Peyer's patch (tissue), 4 donors: ENCODE results near the gene KRT4. TPM values are rescaled to one million over a fixed set of nuclear protein-coding genes. Genes with fewer than 3 reads are reported as not detected.

Experiments used
- DNase-seq, 3 donors: peaks; one replicate each; pipeline ENCODE4 v3.0.0-alpha.2; 2017 to 2019
- H3K27ac ChIP-seq, 4 donors: fragments of 200-600 bp; sonication (generic); one replicate each; pipeline ENCODE4 v1.5.1; 2016 to 2019
- H3K27me3 ChIP-seq, 2 donors: fragments of 200-600 bp; sonication (generic); one replicate each; pipeline ENCODE4 v1.5.1; 2019
- H3K36me3 ChIP-seq, 3 donors: fragments of 200-600 bp; sonication (generic); one replicate each; pipeline ENCODE4 v1.5.1; 2016 to 2019
- H3K4me1 ChIP-seq, 4 donors: fragments of 200-600 bp; sonication (generic); one replicate each; pipeline ENCODE4 v1.5.1; 2016 to 2019
- H3K4me3 ChIP-seq, 4 donors: fragments of 200-600 bp; sonication (generic); 1 replicate in 3 of 4; 2 replicates in 1 of 4; pipeline ENCODE4 v1.5.1; 2016 to 2019; ENCODE audit warnings: mild to moderate bottlenecking in 1 of 4
- H3K9me3 ChIP-seq, 4 donors: fragments of 200-600 bp; sonication (generic); one replicate each; pipeline ENCODE4 v1.5.1; 2016 to 2019; ENCODE audit warnings: mild to moderate bottlenecking in 1 of 4
- CTCF ChIP-seq, 6 experiments: fragments of 450-650 bp in 4 of 6; fragments of 200-600 bp in 2 of 6; sonication (generic) in 1 of 6; IDR thresholded peaks; one replicate each; pipeline ENCODE4 v1.5.1; 2017 to 2019; ENCODE audit warnings: antibody characterized with exemption in 6 of 6, mild to moderate bottlenecking in 3 of 6, moderate library complexity in 1 of 6
- POLR2A ChIP-seq, 2 donors: fragments of 450-650 bp; IDR thresholded peaks; one replicate each; pipeline ENCODE4 v1.5.1; 2017; ENCODE audit warnings: antibody characterized with exemption in 2 of 2, mild to moderate bottlenecking in 2 of 2, moderate library complexity in 2 of 2
- total RNA-seq, 4 donors: library from RNA; depleted of rRNA; stranded (reverse); fragments of >200 nt; gene quantifications; one replicate each; pipeline ENCODE4 v1.1.0, GENCODE V29; 2016

KRT4 gene
- total RNA-seq, 4 donors from 2014 or later: not detected

GRCh38 chr12:52813203-52813819 is 605 bp downstream of the KRT4 start:
- H3K9me3 ChIP-seq: no peaks in the 10 kb centered on the region
- no peaks in the 10 kb centered on the region for H3K27me3 ChIP-seq
- no peak overlapping the region for H3K4me3 ChIP-seq
- H3K4me1 ChIP-seq: no peaks in the 10 kb centered on the region
- H3K36me3 ChIP-seq: no peaks in the 10 kb centered on the region
- TF ChIP-seq CTCF (IDR thresholded peaks at IDR 0.05) (no peak), POLR2A (IDR thresholded peaks at IDR 0.05) (no peak)
- no peak overlapping the region for H3K27ac ChIP-seq
- DNase-seq: no peak

GRCh38 chr12:52812749-52813148 is 1.2 kb downstream of the KRT4 start:
- no peak for DNase-seq
- no peaks in the 10 kb centered on the region for H3K36me3 ChIP-seq
- no peak overlapping the region for H3K27ac ChIP-seq
- H3K4me1 ChIP-seq: no peaks in the 10 kb centered on the region
- H3K9me3 ChIP-seq: no peaks in the 10 kb centered on the region
- TF ChIP-seq POLR2A (IDR thresholded peaks at IDR 0.05) (no peak), CTCF (IDR thresholded peaks at IDR 0.05) (no peak)
- no peak overlapping the region for H3K4me3 ChIP-seq
- H3K27me3 ChIP-seq: no peaks in the 10 kb centered on the region

GRCh38 chr12:52812073-52812400 is 1.9 kb downstream of the KRT4 start:
- Histone ChIP-seq H3K9me3 (no peaks in the 10 kb centered on the region), H3K4me1 (no peaks in the 10 kb centered on the region)

DNA sequence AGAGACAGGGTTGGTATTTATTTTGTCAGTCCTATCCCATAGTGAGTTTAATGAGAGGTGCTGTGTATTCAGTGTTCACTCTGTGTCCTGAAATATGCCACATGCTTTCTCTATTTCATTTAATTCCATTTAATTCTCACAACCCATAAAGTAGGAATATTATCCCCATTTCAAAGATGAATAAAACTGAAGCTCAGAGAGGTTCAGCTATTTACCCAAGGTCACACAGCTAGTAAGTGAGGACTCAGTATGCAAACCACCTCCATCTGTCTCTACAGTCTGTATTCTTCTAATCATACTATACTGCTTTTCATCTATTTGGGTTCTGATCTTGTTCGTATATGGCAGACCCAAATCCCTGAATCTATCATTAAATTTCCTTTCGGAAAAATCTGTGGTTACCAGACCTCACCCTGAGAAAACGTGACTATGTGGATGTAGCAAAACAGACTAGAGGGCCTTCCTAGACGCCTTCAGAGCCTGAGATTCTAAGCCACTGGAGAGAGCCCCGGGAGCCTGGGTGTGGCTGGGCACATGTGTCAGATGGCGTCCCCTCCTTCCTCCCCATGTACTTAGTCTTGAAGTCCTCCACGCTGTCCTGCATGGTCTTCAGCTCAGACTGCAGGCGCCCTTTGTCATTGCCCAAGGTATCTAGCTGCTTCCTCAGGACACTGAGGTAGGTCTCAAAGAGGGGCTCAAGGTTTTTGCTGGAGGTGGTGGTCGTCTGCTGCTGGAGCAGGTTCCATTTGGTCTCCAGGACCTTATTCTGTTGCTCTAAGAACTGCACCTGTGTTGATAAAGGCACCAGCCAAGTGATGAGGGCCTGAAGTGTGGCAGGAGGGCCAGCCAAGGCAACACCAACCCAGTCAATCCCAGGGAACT is 2.5 kb downstream of the KRT4 start:
- H3K27me3 ChIP-seq: no peaks in the 10 kb centered on the region
- H3K9me3 ChIP-seq: no peaks in the 10 kb centered on the region
- TF ChIP-seq POLR2A (IDR thresholded peaks at IDR 0.05): no peak
- no peak for TF ChIP-seq CTCF (IDR thresholded peaks at IDR 0.05)
- no peak for DNase-seq
- H3K36me3 ChIP-seq: no peaks in the 10 kb centered on the region
- no peak overlapping the region for H3K4me3 ChIP-seq
- H3K4me1 ChIP-seq: no peaks in the 10 kb centered on the region
- H3K27ac ChIP-seq: no peak overlapping the region

More at GRCh38 chr12:52812073-52812400, 1.9 kb downstream of the KRT4 start:
- Histone ChIP-seq H3K36me3 (no peaks in the 10 kb centered on the region), H3K27ac (no peak overlapping the region), H3K4me3 (no peak overlapping the region), H3K27me3 (no peaks in the 10 kb centered on the region)
- no peak for TF ChIP-seq CTCF (IDR thresholded peaks at IDR 0.05)
- no peak for TF ChIP-seq POLR2A (IDR thresholded peaks at IDR 0.05)
- DNase-seq: no peak

- TF ChIP-seq CTCF (IDR thresholded peaks at IDR 0.05) (no peak), POLR2A (IDR thresholded peaks at IDR 0.05) (no peak)
- H3K27ac ChIP-seq: no peak overlapping the region
- DNase-seq: no peak
- H3K4me3 ChIP-seq: no peak overlapping the region
- no peaks in the 10 kb centered on the region for H3K4me1 ChIP-seq
- no peaks in the 10 kb centered on the region for H3K9me3 ChIP-seq
- no peaks in the 10 kb centered on the region for H3K36me3 ChIP-seq
- H3K27me3 ChIP-seq: no peaks in the 10 kb centered on the region
These were observed 3.4 kb downstream of the KRT4 start for GRCh38 chr12:52810554-52810953.
